GM19455 (cell line): ENCODE results near the gene CALHM2.

Experiments
- ATAC-seq: cut with Tn5 transposase; IDR thresholded peaks from one replicate; pipeline ENCODE4 v1.9.1; 2021; ENCODE audit not compliant: unreplicated experiment

Gene CALHM2

DNA sequence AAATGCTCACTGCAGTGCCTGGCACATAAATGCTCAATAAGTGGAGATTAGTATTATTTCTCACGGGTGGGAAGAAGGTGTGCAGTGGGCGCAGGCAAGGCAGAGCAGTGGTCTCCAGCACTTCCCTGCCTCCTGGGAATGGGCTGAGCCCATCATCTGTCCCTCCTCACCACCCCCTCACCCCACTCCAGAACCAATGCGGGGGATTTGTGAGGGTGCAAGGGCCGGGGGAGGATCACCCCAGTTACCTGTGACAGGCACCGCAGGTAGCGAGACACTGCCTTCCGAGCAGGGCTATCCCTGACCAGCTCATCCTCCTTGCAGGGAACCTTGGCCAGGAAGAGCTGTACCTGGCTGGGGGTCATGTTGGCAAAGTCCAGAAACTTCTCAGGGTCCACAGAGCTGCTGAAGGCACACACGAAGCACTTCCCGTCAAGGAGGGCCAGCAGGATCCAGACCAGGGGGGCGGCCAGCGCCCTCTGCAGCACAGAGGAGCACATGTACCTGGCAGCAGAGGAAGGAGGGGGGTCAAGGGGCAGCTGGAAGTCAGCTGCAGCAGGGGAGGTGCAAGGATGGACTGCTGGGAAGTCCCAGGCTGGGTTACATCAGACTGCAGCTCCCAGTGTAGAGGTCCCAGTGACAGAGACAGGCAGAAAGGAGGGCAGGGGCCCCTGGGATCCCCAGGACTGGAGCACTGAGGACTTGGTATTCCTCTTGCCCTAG is 24.0 kb upstream of the CALHM2 start:
- no peak for ATAC-seq

DNA sequence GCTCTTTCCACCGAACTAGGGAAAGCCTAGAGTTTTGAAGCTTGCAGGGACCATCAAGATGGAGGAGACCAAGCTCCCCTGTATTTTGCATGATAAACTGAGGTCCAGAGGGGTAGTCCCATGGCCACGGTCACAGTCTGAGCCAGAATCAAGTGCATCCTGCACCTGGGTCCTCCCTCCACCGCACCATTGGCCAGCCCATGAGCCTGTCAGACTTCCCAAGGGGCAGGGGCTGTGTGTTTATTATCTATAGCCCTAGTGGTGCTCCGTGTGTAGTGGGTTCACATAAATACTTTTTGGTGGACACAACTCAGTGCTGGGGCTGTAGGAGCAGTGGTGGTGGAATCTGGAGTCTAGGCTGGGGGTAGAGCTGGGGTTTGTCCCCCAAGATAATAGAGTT is 23.3 kb upstream of the CALHM2 start:
- ATAC-seq, result no peak

- ATAC-seq, result no peak
Measured at GRCh38 chr10:103474077-103474476, 21.9 kb upstream of the CALHM2 start.

DNA sequence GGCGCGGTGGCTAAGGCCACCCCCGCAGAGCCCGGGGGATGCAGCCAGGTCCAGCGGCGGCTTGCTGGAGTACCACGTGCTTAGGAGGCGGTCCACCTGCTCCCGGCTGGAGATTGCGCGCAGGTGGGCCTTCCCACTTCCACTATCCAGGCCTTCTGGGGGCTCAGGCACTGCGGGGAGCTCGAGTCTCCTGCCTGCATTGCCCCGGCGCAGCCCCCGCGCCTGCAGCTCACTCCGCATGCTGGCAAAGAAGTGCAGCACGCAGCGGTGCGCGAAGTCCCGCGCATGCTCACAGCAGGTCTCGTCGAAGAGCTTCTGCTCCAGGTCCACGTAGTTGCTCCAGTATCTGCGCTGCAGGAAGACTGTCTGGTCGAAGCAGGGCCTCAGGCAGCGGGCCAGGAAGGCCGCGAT is 21.1 kb upstream of the CALHM2 start:
- ATAC-seq, result no peak

DNA sequence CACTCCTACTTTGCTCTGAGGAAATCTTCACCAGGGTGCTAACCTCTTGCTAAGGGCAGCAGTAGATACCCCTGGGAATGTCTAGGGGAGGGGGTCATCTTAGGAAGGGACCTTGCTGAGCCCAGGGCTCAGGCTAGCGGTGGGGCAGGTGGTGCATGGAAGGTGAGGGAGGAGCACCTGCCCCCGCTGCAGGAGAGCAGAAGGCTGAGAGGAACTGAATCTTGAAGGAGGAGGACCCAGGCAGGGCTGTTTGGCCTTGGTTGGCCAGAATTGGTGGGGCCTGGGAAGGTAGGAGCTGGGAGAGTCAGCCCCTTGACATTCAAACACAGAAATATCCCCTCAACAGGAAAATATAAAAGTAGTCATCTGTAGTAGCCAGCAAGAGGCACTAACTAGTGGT is 19.8 kb upstream of the CALHM2 start:
- peak; percentile 28 for ATAC-seq

- peak; percentile 75 for ATAC-seq
Measured at GRCh38 chr10:103470761-103471653, 18.8 kb upstream of the CALHM2 start.

GRCh38 chr10:103469201-103469600 is 17.0 kb upstream of the CALHM2 start:
- ATAC-seq, result no peak

DNA sequence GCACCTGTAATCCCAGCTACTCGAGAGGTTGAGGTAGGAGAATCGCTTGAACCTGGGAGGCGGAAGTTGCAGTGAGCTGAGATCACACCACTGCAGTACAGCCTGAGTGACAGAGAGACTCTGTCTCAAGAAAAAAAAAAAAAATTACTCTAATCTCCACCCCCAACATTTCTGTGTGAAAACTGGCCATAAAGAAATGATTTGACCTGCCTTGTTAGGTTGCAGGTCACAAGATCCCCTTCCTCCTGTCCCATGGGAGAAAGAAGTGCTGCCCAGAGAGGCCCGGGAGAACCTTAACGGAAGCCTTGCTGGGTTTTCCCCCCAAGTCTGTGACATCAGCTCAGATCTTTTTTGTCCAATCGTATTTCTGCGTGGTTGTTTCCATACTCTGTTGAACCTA is 15.2 kb upstream of the CALHM2 start:
- no peak for ATAC-seq

GRCh38 chr10:103466734-103467133 is 14.6 kb upstream of the CALHM2 start:
- ATAC-seq, result no peak

DNA sequence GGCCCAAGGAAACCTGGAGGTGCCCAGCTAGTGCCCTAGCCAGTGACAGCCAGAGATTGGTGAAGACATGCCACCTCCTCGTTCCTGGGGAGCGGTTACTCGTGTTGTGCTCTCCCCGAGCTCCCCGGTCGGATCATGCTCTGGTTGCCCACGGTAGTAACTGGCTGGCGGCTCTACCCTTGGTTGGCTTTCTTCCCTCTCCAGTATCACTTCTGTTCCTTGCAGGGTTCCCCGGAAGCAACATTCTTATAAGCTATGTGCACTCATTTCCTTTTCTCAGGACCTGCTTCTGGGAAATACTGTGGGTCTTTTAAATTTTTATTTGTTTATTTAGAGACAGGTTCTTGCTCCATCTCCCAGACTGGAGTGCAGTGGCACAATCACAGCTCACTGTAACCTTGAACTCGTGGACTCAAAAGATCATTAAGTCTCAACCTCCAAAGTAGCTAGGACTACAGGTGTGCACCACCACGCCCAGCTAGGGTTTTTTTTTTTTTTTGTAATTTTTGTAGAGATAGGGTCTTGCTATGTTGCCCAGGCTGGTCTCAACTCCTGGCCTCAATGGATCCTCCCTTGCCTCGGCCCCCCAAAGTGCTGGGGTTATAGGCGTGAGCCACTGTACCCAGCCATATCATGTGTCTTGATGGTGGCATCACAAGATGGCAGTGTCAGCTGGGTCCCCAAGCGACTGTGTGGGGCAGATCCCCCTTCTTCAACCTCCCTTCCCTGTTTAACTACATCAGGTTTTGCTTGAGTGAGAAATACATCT is 13.4 kb upstream of the CALHM2 start:
- ATAC-seq, result no peak

DNA sequence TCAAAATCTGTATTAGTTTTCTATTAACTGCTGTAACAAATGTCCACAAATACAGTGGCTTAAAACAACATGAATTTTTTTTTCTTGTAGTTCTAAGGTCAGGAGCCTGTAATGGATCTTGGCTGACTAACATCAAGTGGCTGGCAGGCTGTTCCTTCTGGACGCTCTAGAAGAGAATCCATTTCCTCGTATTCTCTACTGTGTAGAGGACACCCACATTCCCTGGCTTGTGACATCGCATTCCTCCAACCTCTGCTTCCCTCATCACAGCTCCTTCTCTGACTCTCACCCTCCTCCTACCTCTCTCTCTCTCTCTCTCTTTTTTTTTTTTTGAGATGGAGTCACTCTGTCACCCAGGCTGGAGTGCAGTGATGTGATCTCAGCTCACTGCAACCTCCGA is 11.3 kb upstream of the CALHM2 start:
- no peak for ATAC-seq

DNA sequence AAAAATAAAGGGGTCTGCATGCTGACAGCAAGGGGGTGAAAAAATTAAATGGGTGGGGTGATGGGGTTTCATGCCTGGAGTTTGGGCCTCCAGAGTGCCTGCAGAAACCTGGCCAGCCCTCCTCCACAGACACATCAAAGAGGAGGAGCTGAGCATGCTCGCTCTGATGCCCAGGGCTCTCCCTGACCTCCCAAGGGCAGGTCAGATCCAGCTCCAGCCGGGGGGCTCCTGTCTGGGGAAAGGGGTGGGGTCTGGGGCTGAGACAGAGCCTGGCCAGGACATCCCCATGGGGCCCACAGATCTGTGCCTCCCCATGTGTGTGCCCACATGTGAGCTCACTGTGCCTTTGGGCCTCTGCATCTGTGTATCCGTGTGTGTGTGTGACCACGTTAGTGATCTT is 7.4 kb upstream of the CALHM2 start:
- no peak for ATAC-seq

- ATAC-seq, result peak; percentile 87
Measured at GRCh38 chr10:103458720-103459119, 6.5 kb upstream of the CALHM2 start, which contains the start of gene CALHM1. TSS of gene CALHM1 (minus strand) at chr10:103458900. CDS start at chr10:103458751, 149 bp downstream.

GRCh38 chr10:103457896-103458583 is 5.9 kb upstream of the CALHM2 start:
- no peak for ATAC-seq

DNA sequence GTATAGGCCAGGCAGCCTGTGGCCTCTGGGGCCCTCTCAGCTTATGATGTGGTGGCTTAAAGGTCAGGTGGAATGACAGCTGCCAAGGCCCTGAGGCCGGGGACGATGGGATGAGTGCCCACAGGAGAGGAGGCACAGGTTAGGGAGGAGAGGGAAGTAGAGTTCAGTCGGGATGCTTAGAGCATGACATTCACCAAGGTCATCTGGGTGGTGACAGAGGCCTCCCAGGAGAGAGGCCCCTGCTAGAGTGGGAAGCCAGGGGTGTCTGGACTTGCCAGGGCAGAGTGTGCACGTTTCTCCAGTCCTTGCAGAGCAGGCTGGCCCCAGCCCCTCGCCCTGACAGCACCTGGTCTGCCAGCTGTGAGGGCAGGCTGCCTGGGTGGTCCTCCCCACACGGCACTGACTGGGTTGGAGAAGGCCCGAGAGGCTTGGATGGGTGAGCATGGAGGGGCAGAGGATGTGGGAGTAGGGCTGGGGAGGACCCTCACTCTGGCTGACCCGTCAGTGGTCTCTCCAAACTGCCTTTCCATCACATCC is 5.1 kb upstream of the CALHM2 start:
- no peak for ATAC-seq

DNA sequence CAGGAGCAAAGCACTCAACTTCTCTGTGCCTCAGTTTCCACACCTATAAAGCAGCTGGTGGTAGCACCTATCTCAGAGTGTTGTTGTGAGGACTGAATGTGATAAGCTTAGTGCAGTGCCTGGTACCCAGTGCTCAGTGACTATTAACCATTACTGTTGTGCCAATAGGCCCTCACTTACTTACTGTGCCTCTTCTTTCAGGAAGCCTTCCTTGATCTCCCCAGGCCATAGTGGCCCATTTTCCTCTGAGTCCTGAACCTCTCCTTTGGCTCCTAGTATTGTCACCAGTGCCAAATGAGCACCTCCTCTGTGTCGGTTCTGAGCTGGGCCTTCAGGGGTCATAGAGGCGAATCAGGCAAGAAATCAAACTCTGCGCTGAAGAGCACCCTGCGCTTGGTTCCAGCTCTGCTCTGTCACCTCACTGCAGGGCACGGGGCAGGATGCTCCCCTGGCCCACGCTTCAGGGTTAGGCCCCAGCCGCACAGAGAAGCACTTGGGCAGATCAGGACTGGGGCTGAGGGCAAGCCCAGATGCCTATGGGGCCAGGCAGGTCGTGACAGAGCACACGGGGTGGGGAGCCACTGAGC is 4.0 kb upstream of the CALHM2 start:
- no peak for ATAC-seq

- no peak for ATAC-seq
Measured at GRCh38 chr10:103455235-103455634, 3.1 kb upstream of the CALHM2 start.

DNA sequence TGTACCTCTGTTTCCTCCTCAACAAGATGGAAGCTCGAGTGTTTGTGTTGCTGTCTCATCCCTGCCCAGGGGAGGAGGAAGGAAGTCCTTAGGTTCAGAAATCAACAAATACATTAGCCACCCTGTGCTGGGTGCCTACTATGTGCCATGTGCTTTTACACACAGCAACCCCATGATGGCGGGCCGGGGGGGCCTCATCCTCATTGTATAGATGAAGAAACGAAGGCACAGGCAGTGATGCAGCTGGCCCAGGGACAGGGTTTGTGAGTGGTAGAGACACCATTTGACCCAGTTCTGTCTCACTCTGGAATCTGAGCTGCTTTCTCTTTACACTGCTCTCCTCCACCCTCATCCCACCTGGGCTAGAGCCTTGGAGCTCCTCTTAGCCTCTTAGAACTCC is 1.9 kb upstream of the CALHM2 start:
- no peak for ATAC-seq

GRCh38 chr10:103452506-103453230 is 498 bp upstream of the CALHM2 start:
- ATAC-seq, result no peak
